Mucosa of descending colon (tissue), 3 donors: ENCODE measurements around the gene SORCS2. TPM values are rescaled to one million over a fixed set of nuclear protein-coding genes. Genes with fewer than 3 reads are reported as not detected.
A peak's percentile ranks its signal among the peaks of the same experiment; 100 is the strongest.

Source experiments
- ATAC-seq: fragments of 200-7000 bp; cut with Tn5 transposase; one replicate; pipeline ENCODE4 v1.9.1; 2020; ENCODE audit warnings: mild to moderate bottlenecking, moderate library complexity
- DNase-seq, 3 donors: peaks; one replicate each; pipeline ENCODE4 v3.0.0-alpha.2; 2020
- H3K36me3 ChIP-seq: fragments of 200-600 bp; one replicate; pipeline ENCODE4 v1.8.0; 2021; ENCODE audit warnings: low read depth, mild to moderate bottlenecking
- H3K4me1 ChIP-seq: fragments of 200-600 bp; one replicate; pipeline ENCODE4 v1.8.0; 2021; ENCODE audit warnings: low read depth, mild to moderate bottlenecking
- H3K4me3 ChIP-seq: fragments of 200-600 bp; one replicate; pipeline ENCODE4 v1.8.0; 2021; ENCODE audit warnings: mild to moderate bottlenecking
- H3K9me3 ChIP-seq: fragments of 200-600 bp; one replicate; pipeline ENCODE4 v1.8.0; 2021; ENCODE audit warnings: mild to moderate bottlenecking
- intact Hi-C, 2 donors: fragments of 100-400 bp; cut with DNase I in 1 of 2; cut with micrococcal nuclease in 1 of 2; formaldehyde crosslinking; loops; one replicate each; pipeline versions ENCODE4 v1.11.0 to v1.11.1; 2022; cut with DNase I, micrococcal nuclease
- total RNA-seq, 3 donors: library from RNA; stranded (reverse); fragmentation: NEBNext Ultra II Directional in 2 of 3; extraction: Animal tissue kit (Norgen Biotek cat#: 25700) in 2 of 3; gene quantifications; one replicate each; pipeline versions ENCODE4 v1.2.1 to v1.2.4, GENCODE V29; 2021 to 2023
- TF ChIP-seq, protein P1 (sequence below): fragments of 200-600 bp; IDR thresholded peaks from one replicate; pipeline ENCODE4 v1.8.0; 2022; ENCODE audit warnings: antibody characterized with exemption, mild to moderate bottlenecking
- donor health status: DM: no; HTN: no; CAD: no; lungs with moderate emphysema.
- donor health status: DM: no; HTN: no; CAD: no.
- donor health status: DM: no; HTN: yes; CAD: no.

Gene SORCS2
- total RNA-seq, 3 donors from 2014 or later: 0.20 to 3.1 (median 1.5) TPM

- Histone ChIP-seq H3K36me3 (no peaks in the 10 kb centered on the region), H3K4me1 (no peaks in the 10 kb centered on the region), H3K4me3 (no peak overlapping the region), H3K9me3 (no peaks in the 10 kb centered on the region)
- no peak for ATAC-seq
- intact Hi-C loops: no loop called here
- TF ChIP-seq, protein P1, sequence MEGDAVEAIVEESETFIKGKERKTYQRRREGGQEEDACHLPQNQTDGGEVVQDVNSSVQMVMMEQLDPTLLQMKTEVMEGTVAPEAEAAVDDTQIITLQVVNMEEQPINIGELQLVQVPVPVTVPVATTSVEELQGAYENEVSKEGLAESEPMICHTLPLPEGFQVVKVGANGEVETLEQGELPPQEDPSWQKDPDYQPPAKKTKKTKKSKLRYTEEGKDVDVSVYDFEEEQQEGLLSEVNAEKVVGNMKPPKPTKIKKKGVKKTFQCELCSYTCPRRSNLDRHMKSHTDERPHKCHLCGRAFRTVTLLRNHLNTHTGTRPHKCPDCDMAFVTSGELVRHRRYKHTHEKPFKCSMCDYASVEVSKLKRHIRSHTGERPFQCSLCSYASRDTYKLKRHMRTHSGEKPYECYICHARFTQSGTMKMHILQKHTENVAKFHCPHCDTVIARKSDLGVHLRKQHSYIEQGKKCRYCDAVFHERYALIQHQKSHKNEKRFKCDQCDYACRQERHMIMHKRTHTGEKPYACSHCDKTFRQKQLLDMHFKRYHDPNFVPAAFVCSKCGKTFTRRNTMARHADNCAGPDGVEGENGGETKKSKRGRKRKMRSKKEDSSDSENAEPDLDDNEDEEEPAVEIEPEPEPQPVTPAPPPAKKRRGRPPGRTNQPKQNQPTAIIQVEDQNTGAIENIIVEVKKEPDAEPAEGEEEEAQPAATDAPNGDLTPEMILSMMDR: no peak
- no peak for DNase-seq
Observed at GRCh38 chr4:7672601-7673000, 480.3 kb downstream of the SORCS2 start.

DNA sequence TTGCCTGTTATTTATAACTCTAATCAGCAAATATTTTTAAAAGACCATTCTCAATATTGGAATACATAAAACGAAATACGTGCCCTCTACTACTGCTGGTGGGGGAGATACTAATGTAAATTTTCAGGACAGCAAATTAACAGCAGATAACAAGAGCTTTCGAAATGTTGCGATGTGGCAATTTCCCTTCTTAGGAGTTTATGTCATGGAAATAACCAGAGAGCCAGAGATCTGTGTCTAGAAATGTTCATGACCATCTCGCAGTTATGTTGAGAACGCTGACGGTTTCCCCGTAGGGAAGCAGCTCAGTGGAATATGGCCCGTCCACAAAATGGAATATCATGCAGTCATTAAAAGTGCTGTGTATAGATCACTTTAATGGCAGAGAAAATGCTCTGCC, 480.8 kb downstream of the SORCS2 start:
- H3K9me3 ChIP-seq: no peaks in the 10 kb centered on the region
- ATAC-seq (no peak), DNase-seq (no peak)
- intact Hi-C loops: no loop called here
- TF ChIP-seq, protein P1: no peak
- H3K4me3 ChIP-seq: no peak overlapping the region
- H3K4me1 ChIP-seq: no peaks in the 10 kb centered on the region
- no peaks in the 10 kb centered on the region for H3K36me3 ChIP-seq

DNA sequence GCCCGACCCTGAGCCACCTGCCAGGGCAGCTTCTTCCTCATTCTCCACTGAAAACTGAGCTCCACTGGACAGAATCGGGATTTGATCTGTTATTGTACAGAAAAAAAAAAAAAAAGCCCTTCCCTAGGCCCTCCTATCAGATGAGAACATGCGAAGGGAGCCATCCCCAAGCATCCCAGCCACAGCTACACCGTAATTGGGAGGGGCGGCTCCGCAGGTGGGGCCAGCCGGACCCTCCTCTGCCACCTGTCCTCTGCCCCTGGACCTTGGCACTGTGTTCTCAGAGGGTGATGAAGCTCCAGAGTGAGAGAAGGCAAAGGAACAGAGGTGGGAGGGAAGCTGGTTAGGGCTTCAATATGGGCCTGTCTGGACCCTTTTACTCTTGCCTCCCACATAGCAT, 482.4 kb downstream of the SORCS2 start:
- no peak for DNase-seq
- Histone ChIP-seq H3K4me1 (no peaks in the 10 kb centered on the region), H3K36me3 (no peaks in the 10 kb centered on the region), H3K9me3 (no peaks in the 10 kb centered on the region), H3K4me3 (no peak overlapping the region)
- intact Hi-C loops: no loop called here
- TF ChIP-seq, protein P1: no peak
- no peak for ATAC-seq

DNA sequence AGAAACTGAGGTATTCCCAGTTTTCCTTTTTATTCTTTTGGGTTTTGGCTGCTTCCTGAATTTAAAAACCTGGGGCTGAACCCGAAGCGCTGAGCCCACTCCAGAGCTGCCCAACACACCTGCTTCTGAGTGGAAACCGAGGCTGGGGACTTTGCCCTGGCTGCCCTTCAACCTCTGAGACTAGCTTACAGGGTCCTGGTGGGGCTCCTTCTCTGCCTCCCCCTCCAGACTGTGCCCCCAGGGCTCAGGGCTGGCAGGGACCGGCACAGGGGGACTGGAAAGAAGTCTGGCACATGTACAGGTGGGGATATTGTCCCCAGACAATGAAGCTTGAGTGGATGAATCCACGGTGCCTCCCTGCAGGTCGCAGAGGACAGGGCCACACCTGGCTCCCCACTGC, 482.8 kb downstream of the SORCS2 start:
- DNase-seq (no peak), ATAC-seq (no peak)
- Histone ChIP-seq H3K4me1 (no peaks in the 10 kb centered on the region), H3K36me3 (no peaks in the 10 kb centered on the region), H3K4me3 (no peak overlapping the region), H3K9me3 (no peaks in the 10 kb centered on the region)
- TF ChIP-seq, protein P1: no peak
- intact Hi-C loops: no loop called here

- intact Hi-C loops: no loop called here
- Histone ChIP-seq H3K36me3 (no peaks in the 10 kb centered on the region), H3K9me3 (no peaks in the 10 kb centered on the region), H3K4me1 (no peaks in the 10 kb centered on the region), H3K4me3 (no peak overlapping the region)
- DNase-seq: peak in 1 of 3 donors; percentile 41
- no peak for ATAC-seq
- TF ChIP-seq, protein P1: no peak
Observed at GRCh38 chr4:7675612-7676320, 483.4 kb downstream of the SORCS2 start.
